H1 (cell line): ENCODE results near the gene FGF12. TPM values are rescaled to one million over a fixed set of nuclear protein-coding genes. Genes with fewer than 3 reads are reported as not detected.

Experiments used
- ASH2L ChIP-seq: fragments of 200-600, 300-600 bp; sonication (generic); IDR thresholded peaks from one replicate; pipeline ENCODE4 v1.7.1; 2017; ENCODE audit warnings: low read length
- CTCF ChIP-seq, 3 experiments: IDR thresholded peaks; 1 replicate in 2 of 3; 2 replicates in 1 of 3; pipeline versions ENCODE4 v1.5.1 to v1.6.1; 2011; ENCODE audit warnings: low read length in 3 of 3, mild to moderate bottlenecking in 3 of 3, inconsistent platforms in 2 of 3, low read depth in 1 of 3, moderate library complexity in 1 of 3; ENCODE audit not compliant: insufficient read depth in 1 of 3; ENCODE audit errors: control extremely low read depth in 1 of 3
- GABPA ChIP-seq: IDR thresholded peaks from 2 replicates; pipeline ENCODE4 v1.6.1; 2011; ENCODE audit warnings: mild to moderate bottlenecking, low read length, moderate library complexity, borderline replicate concordance; ENCODE audit not compliant: insufficient read depth
- PHF8 ChIP-seq: fragments of 200-600 bp; sonication (generic); conservative IDR thresholded peaks from 2 replicates; pipeline ENCODE4 v1.7.1; 2012; ENCODE audit warnings: low read depth, mild to moderate bottlenecking, inconsistent platforms, low read length, moderate library complexity
- YY1 ChIP-seq: IDR thresholded peaks from 2 replicates; pipeline ENCODE4 v1.6.1; 2011; ENCODE audit warnings: low read depth, mild to moderate bottlenecking, low read length
- polyA plus RNA-seq, 7 experiments: library from polyadenylated mRNA; depleted of rRNA in 3 of 7; stranded (reverse) in 5 of 7; unstranded in 2 of 7; fragments of >200 nt in 5 of 7; fragments of 200-250 nt in 2 of 7; gene quantifications; 1 replicate in 5 of 7; 2 replicates in 1 of 7; 4 replicates in 1 of 7; pipeline versions ENCODE4 v1.2.1 to v1.2.3, GENCODE V29; 2011 to 2013; ENCODE audit warnings: missing spikeins in 2 of 7, mixed read lengths in 2 of 7
- total RNA-seq: library from RNA; stranded (reverse); fragmentation: NEBNext Ultra II Directional; extraction: Animal tissue kit (Norgen Biotek cat#: 25700); gene quantifications from 2 replicates; pipeline ENCODE4 v1.2.1, GENCODE V29; 2021

FGF12 gene
- total and polyA plus RNA-seq, 2 of the 8 experiments (the other 6 are each of a cell fraction or from before 2014, with no cell fraction given), result 4.1 to 16.6 TPM

DNA sequence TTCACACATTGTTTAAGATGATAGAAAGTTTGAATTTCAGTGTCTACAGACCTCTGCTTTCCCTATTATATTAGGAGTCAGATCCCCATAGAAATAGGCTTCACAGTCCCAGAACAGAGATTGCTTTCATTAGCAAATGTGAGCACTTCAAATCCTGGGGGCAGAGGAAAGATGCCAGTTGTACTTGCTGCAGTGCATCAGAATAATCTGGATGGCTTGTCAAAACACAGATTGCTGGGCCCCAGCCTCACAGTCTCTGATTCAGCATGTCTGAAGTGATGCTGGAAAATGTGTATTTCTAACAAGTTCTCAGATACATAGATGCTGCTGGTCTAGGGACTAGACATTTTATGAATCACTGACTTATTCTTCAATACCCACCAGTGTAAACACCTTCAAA lies 375.2 kb downstream of the FGF12 start (continued):
- no peak for TF ChIP-seq ASH2L
- no peak for TF ChIP-seq CTCF (IDR thresholded peaks at IDR 0.05; ENCODE audit: control extremely low read depth in 1 of 3, insufficient read depth in 1 of 3, low read depth in 1 of 3, low read length in 3 of 3)
- TF ChIP-seq GABPA, result no peak
- no peak for TF ChIP-seq PHF8
- no peak for TF ChIP-seq YY1
